GM06990 (cell line): ENCODE measurements around the gene PCDHA3.
"Not testable (repeated sequence)": the region's sequence is repeated elsewhere in the genome, so short reads cannot be mapped to it uniquely, and the experiment has no call there.

ENCODE experiments used
- DNase-seq: peaks from one replicate; pipeline ENCODE4 v3.0.0-alpha.2; 2011; ENCODE audit not compliant: insufficient read length; ENCODE audit errors: extremely low read depth
- H3K27me3 ChIP-seq: replicated peaks from 2 replicates; pipeline ENCODE4 v1.6.0; 2011; ENCODE audit warnings: low read length; ENCODE audit not compliant: control insufficient read depth, insufficient read depth
- H3K36me3 ChIP-seq: 2 replicates; pipeline ENCODE4 v1.5.1; 2011; ENCODE audit warnings: low read length; ENCODE audit not compliant: control insufficient read depth, insufficient read depth
- H3K4me3 ChIP-seq: replicated peaks from 2 replicates; pipeline ENCODE4 v1.5.1; 2011; ENCODE audit warnings: low read depth, mild to moderate bottlenecking, control low read depth, low read length
- CTCF ChIP-seq: IDR thresholded peaks from 2 replicates; pipeline ENCODE4 v1.5.1; 2011; ENCODE audit warnings: low read length, control low read depth, mild to moderate bottlenecking, inconsistent platforms; ENCODE audit not compliant: insufficient read depth, poor library complexity, severe bottlenecking

The PCDHA3 gene

GRCh38 chr5:140785905-140786686 is 14.8 kb upstream of the PCDHA3 start, which contains the start of gene PCDHA1:
TSS of gene PCDHA1 (plus strand) at chr5:140786140.
- Histone ChIP-seq H3K4me3 (no peak within 1 kb of the TSS), H3K27me3 (no peaks in the 10 kb centered on the region), H3K36me3 (no peaks in the 10 kb centered on the region)
- no peak for TF ChIP-seq CTCF
- DNase-seq = no peak

- H3K36me3 ChIP-seq, H3K4me3 ChIP-seq, DNase-seq: not testable (repeated sequence)
Measured at GRCh38 chr5:140787422-140787821, 13.4 kb upstream of the PCDHA3 start.

GRCh38 chr5:140787849-140788504 is 12.9 kb upstream of the PCDHA3 start:
- not testable (repeated sequence) for H3K27me3 ChIP-seq, H3K4me3 ChIP-seq, H3K36me3 ChIP-seq, DNase-seq

More at GRCh38 chr5:140787422-140787821, 13.4 kb upstream of the PCDHA3 start:
- H3K27me3 ChIP-seq = not testable (repeated sequence)

- H3K27me3 ChIP-seq = no peaks in the 10 kb centered on the region
- TF ChIP-seq CTCF = no peak
- H3K4me3 ChIP-seq = no peak overlapping the region
- no peaks in the 10 kb centered on the region for H3K36me3 ChIP-seq
- DNase-seq = no peak
Measured at GRCh38 chr5:140791089-140791488, 9.8 kb upstream of the PCDHA3 start.

- Histone ChIP-seq H3K36me3 (no peaks in the 10 kb centered on the region), H3K27me3 (no peaks in the 10 kb centered on the region), H3K4me3 (no peak within 1 kb of the TSS)
- TF ChIP-seq CTCF = no peak
- no peak for DNase-seq
Measured at GRCh38 chr5:140794595-140795258, 6.1 kb upstream of the PCDHA3 start, which contains the start of gene PCDHA2. TSS of gene PCDHA2 (plus strand) at chr5:140794852.

- no peak for DNase-seq
- no peaks in the 10 kb centered on the region for H3K36me3 ChIP-seq
- no peak overlapping the region for H3K4me3 ChIP-seq
- no peaks in the 10 kb centered on the region for H3K27me3 ChIP-seq
- TF ChIP-seq CTCF = no peak
Measured at GRCh38 chr5:140795259-140795641, 5.6 kb upstream of the PCDHA3 start.

- H3K4me3 ChIP-seq, H3K36me3 ChIP-seq, H3K27me3 ChIP-seq, DNase-seq: not testable (repeated sequence)
Measured at GRCh38 chr5:140796072-140796717, 4.7 kb upstream of the PCDHA3 start.
